ENCODE measurements around the gene SOD2.

SOD2 gene

DNA sequence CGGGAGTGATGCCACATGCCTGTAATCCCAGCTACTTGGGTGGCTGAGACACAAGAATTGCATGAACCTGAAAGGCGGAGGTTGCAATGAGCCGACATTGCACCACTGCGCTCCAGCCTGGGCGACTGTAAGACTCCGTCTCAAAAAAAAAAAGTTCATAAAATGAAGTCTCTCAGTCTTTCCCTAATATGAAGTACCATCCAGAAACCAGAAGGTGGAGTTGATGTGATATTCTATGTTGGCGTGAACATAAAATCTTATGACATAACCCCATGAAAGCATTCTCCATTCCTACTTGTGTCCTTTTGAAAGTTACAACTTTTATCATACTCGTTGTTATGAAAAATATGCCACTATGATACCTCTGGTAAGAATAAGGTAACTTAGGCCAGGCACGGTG is 5.7 kb downstream of the SOD2 start:
- peaks cover 20% of the 10 kb centered on the region for H3K36me3 ChIP-seq (ENCODE audit: control insufficient read depth, insufficient read depth, low read length)
- H3K4me3 ChIP-seq (ENCODE audit: insufficient read depth, low read depth, low read length, poor library complexity, severe bottlenecking), result no peak overlapping the region
- H3K27ac ChIP-seq (ENCODE audit: insufficient read depth, low read length, poor library complexity, severe bottlenecking), result no peak overlapping the region
- H3K4me1 ChIP-seq (ENCODE audit: control insufficient read depth, insufficient read depth, low read length, poor library complexity, severe bottlenecking), result peaks cover 10% of the 10 kb centered on the region
- no peaks in the 10 kb centered on the region for H3K27me3 ChIP-seq (replicated peaks; ENCODE audit: control insufficient read depth, insufficient read depth, low read length, poor library complexity, severe bottlenecking)
- no peak for DNase-seq
- H3K9me3 ChIP-seq (ENCODE audit: control insufficient read depth, low read length), result no peaks in the 10 kb centered on the region

DNA sequence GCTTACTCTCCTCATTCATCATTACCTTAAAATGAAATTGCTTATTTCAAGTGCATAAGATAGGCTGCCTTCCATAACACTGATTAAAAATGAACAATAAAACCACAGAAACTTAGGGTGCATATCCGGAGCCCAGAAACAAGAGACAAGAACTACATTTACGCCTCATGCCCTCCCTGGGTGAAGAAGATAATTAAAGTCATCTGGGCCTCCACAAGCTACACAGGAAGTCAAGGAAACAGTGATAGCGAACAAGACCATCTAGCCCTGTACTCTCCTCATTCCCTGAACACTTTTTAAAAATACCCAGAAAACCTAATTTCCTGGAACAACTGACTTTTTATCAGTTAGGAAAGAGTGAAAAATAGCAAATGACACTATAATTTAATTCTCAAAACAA is 6.3 kb downstream of the SOD2 start:
- no peaks in the 10 kb centered on the region for H3K27me3 ChIP-seq (replicated peaks; ENCODE audit: control insufficient read depth, insufficient read depth, low read length, poor library complexity, severe bottlenecking)
- no peak for DNase-seq
- no peak overlapping the region for H3K27ac ChIP-seq (ENCODE audit: insufficient read depth, low read length, poor library complexity, severe bottlenecking)
- H3K4me3 ChIP-seq (ENCODE audit: insufficient read depth, low read depth, low read length, poor library complexity, severe bottlenecking), result no peak overlapping the region
- no peaks in the 10 kb centered on the region for H3K9me3 ChIP-seq (ENCODE audit: control insufficient read depth, low read length)
- H3K4me1 ChIP-seq (ENCODE audit: control insufficient read depth, insufficient read depth, low read length, poor library complexity, severe bottlenecking), result peaks cover 4% of the 10 kb centered on the region
- H3K36me3 ChIP-seq (ENCODE audit: control insufficient read depth, insufficient read depth, low read length), result peaks cover 27% of the 10 kb centered on the region

DNA sequence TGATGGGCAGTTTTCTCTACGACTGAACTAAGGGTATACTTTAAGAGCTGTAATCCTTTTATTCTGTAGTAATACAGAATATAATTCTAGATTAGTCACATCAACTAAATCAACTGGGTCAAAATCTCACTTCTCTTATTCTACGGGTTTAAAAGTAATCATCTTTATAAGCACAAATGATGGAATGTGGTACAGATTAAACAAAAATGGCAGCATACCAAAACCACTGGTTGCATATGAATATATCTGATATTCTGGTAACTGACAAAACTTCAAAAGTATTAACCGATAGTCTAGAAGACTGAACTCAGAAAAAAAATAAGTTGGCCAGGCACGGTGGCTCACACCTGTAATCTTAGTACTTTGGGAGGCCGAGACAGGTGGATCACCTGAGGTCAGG is 7.0 kb downstream of the SOD2 start:
- Histone ChIP-seq H3K27me3 (replicated peaks; ENCODE audit: control insufficient read depth, insufficient read depth, low read length, poor library complexity, severe bottlenecking) (no peaks in the 10 kb centered on the region), H3K4me3 (ENCODE audit: insufficient read depth, low read depth, low read length, poor library complexity, severe bottlenecking) (no peak overlapping the region), H3K36me3 (ENCODE audit: control insufficient read depth, insufficient read depth, low read length) (peaks cover 31% of the 10 kb centered on the region), H3K4me1 (ENCODE audit: control insufficient read depth, insufficient read depth, low read length, poor library complexity, severe bottlenecking) (no peaks in the 10 kb centered on the region), H3K9me3 (ENCODE audit: control insufficient read depth, low read length) (no peaks in the 10 kb centered on the region), H3K27ac (ENCODE audit: insufficient read depth, low read length, poor library complexity, severe bottlenecking) (no peak overlapping the region)
- no peak for DNase-seq

DNA sequence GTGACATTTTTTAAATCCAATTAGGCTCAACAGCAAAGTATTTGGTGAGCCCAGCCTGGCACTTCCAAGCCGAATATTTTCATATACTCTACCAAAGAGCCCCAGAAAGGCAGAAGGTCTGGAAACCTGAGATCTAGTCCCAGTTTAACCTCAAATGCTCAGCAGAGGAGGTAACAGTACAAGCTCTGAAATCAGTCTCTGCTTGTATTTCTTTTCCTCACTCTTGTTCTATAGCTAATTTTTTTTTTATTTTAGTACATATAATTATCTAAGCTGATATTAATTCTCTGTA is 9.1 kb downstream of the SOD2 start:
- Histone ChIP-seq H3K9me3 (ENCODE audit: control insufficient read depth, low read length) (no peaks in the 10 kb centered on the region), H3K27ac (ENCODE audit: insufficient read depth, low read length, poor library complexity, severe bottlenecking) (no peak overlapping the region), H3K36me3 (ENCODE audit: control insufficient read depth, insufficient read depth, low read length) (peaks cover 27% of the 10 kb centered on the region), H3K27me3 (replicated peaks; ENCODE audit: control insufficient read depth, insufficient read depth, low read length, poor library complexity, severe bottlenecking) (no peaks in the 10 kb centered on the region), H3K4me3 (ENCODE audit: insufficient read depth, low read depth, low read length, poor library complexity, severe bottlenecking) (no peak overlapping the region), H3K4me1 (ENCODE audit: control insufficient read depth, insufficient read depth, low read length, poor library complexity, severe bottlenecking) (no peaks in the 10 kb centered on the region)
- DNase-seq, result no peak

DNA sequence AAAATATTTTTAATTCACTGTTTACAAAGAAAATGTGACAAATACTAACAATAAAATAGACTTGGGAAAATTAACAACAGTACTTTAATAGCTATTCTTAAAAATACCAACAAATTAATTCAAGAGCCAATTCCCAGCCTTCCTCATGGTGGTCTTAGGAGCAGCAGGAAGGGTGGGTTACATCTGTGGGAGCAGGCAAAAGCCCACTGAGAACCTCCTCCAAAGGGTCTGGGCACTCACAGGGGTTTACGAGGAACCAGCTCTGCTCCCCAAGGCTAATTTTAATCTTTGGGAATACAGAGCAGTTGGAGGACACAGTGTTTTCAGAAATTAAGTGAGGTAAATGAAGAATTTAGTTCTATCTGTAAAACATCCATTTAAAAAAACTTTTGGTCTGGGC is 10.2 kb downstream of the SOD2 start:
- no peak overlapping the region for H3K4me3 ChIP-seq (ENCODE audit: insufficient read depth, low read depth, low read length, poor library complexity, severe bottlenecking)
- no peaks in the 10 kb centered on the region for H3K4me1 ChIP-seq (ENCODE audit: control insufficient read depth, insufficient read depth, low read length, poor library complexity, severe bottlenecking)
- peaks cover 31% of the 10 kb centered on the region for H3K36me3 ChIP-seq (ENCODE audit: control insufficient read depth, insufficient read depth, low read length)
- no peak for DNase-seq
- no peaks in the 10 kb centered on the region for H3K27me3 ChIP-seq (replicated peaks; ENCODE audit: control insufficient read depth, insufficient read depth, low read length, poor library complexity, severe bottlenecking)
- H3K27ac ChIP-seq (ENCODE audit: insufficient read depth, low read length, poor library complexity, severe bottlenecking), result no peak overlapping the region
- H3K9me3 ChIP-seq (ENCODE audit: control insufficient read depth, low read length), result no peaks in the 10 kb centered on the region

DNA sequence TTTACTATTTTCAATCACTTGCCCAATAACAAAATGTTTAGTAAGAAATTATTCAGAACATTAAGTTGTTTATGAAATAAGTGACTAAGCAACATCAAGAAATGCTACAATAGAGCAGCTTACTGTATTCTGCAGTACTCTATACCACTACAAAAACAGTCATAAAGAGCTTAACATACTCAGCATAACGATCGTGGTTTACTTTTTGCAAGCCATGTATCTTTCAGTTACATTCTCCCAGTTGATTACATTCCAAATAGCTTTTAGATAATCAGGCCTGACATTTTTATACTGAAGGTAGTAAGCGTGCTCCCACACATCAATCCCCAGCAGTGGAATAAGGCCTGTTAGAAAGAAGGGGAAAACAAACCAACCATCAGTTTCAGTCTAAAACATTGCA is 10.7 kb downstream of the SOD2 start:
- Histone ChIP-seq H3K27me3 (replicated peaks; ENCODE audit: control insufficient read depth, insufficient read depth, low read length, poor library complexity, severe bottlenecking) (no peaks in the 10 kb centered on the region), H3K4me3 (ENCODE audit: insufficient read depth, low read depth, low read length, poor library complexity, severe bottlenecking) (no peak overlapping the region), H3K4me1 (ENCODE audit: control insufficient read depth, insufficient read depth, low read length, poor library complexity, severe bottlenecking) (no peaks in the 10 kb centered on the region), H3K36me3 (ENCODE audit: control insufficient read depth, insufficient read depth, low read length) (peaks cover 33% of the 10 kb centered on the region), H3K27ac (ENCODE audit: insufficient read depth, low read length, poor library complexity, severe bottlenecking) (no peak overlapping the region), H3K9me3 (ENCODE audit: control insufficient read depth, low read length) (no peaks in the 10 kb centered on the region)
- no peak for DNase-seq

DNA sequence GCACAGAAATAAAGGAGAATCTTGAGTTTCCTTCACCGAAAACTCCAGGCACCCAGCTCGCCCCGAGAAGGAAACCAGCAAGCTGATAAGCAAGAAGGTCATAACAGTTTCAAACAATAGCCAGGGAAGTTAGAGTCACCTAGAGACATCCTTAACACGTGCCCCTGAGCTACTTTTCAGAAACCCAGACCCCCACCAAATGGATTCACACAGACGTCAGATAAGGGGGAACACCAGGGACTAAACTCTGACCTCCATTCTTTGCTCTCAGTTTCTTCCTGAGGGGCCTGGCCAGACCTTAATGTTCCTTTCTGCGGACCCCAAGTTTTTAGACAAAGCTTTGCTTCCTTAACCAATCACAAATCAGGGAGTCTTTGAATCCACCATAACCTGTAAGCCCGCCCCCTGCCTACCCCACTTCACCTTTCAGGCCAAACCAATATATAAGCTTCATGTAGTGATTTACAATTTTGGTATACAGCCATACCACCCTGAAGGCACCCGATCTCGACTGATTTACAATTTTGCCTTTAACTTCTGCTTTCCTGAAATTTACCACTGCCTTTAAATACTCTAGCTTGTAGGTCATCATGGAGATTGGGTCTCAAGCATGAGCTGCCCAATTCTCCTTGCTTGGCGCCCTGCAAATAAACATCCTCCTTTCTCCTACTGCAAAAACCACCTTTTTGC is 11.7 kb downstream of the SOD2 start:
- H3K4me3 ChIP-seq (ENCODE audit: insufficient read depth, low read depth, low read length, poor library complexity, severe bottlenecking), result no peak overlapping the region
- H3K27ac ChIP-seq (ENCODE audit: insufficient read depth, low read length, poor library complexity, severe bottlenecking), result no peak overlapping the region
- peaks cover 33% of the 10 kb centered on the region for H3K36me3 ChIP-seq (ENCODE audit: control insufficient read depth, insufficient read depth, low read length)
- no peaks in the 10 kb centered on the region for H3K4me1 ChIP-seq (ENCODE audit: control insufficient read depth, insufficient read depth, low read length, poor library complexity, severe bottlenecking)
- no peaks in the 10 kb centered on the region for H3K9me3 ChIP-seq (ENCODE audit: control insufficient read depth, low read length)
- H3K27me3 ChIP-seq (replicated peaks; ENCODE audit: control insufficient read depth, insufficient read depth, low read length, poor library complexity, severe bottlenecking), result no peaks in the 10 kb centered on the region
- no peak for DNase-seq

DNA sequence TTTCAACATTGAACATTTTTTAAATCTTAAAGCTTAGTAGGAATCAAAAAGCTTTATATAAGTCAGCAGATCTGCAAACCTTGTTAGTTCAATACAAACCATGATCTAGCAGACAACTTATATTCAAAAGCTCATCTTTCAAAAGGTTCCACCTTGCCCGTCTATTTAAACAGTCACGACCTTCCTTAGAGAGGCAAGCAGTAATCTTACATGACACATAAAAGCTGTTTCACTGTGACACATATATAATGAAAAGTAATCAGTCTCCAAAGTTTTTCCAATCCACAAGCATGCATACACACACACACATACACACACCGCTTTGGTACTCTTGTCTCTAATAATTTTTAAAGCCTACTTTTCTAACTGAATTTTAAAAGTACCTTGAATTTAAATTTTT is 12.9 kb downstream of the SOD2 start:
- H3K27me3 ChIP-seq (replicated peaks; ENCODE audit: control insufficient read depth, insufficient read depth, low read length, poor library complexity, severe bottlenecking), result no peaks in the 10 kb centered on the region
- H3K27ac ChIP-seq (ENCODE audit: insufficient read depth, low read length, poor library complexity, severe bottlenecking), result no peak overlapping the region
- H3K36me3 ChIP-seq (ENCODE audit: control insufficient read depth, insufficient read depth, low read length), result peaks cover 33% of the 10 kb centered on the region
- H3K4me3 ChIP-seq (ENCODE audit: insufficient read depth, low read depth, low read length, poor library complexity, severe bottlenecking), result no peak overlapping the region
- no peak for DNase-seq
- no peaks in the 10 kb centered on the region for H3K4me1 ChIP-seq (ENCODE audit: control insufficient read depth, insufficient read depth, low read length, poor library complexity, severe bottlenecking)
- no peaks in the 10 kb centered on the region for H3K9me3 ChIP-seq (ENCODE audit: control insufficient read depth, low read length)

DNA sequence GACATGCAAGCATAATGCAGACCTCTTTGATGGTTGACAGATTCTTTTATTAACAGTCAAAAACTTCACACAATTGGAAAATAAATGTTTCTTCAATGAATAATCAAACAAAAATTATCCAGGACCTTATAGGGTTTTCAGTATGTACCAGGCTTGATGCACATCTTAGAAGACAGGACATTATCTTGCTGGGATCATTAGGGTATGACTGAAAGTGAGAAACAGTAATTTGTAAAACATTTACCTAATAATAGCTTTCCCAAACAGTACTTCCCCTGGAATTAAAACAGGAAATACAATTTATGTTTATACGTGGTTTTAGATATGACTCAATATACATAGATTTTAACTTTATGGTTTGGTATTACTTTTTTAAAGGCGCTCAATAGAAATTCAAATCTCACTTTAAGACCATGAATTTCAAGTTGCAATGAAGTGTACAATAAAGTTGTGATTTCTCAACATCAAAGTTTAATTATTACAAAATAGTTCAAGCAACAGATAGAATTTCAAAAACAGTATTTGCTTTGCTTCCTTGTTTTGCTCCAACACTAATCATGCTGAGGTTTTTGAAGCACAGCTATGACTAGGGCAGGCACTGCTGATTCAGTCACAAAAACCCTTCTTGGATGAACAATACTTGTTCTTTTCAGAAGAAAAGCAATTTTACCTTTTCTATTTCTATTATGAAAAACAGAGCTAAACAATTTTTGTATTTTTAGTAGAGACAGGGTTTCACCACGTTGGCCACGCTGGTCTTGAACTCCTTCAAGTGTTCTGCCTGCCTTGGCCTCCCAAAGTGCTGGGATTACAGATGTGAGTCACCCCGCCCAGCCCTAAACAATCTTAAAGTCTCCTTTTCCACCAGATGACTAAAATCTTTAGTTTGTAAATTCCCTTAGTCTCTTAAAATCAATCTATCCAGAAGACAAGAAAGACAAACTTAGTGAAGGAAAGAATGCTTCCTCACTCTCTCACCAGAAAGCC is 13.7 kb downstream of the SOD2 start:
- DNase-seq, result no peak

DNA sequence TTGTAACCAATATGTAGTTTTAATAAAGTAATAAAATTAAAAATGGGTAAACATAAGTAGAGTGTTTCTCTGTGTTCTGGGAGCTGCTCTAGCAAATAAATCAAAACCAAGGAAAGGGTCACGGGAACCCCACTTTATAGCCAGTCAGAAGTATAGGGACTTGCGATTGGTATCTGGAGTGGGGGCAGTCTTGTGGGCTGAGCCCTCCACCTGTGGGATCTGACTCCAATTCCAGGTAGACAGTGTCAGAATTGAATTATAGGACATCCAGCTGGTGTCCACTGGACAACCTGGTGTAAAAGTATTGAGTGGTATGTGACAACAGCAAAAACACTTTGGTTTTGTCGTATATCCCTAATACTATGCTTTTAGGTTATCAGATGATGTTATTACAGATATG is 14.5 kb downstream of the SOD2 start:
- Histone ChIP-seq H3K36me3 (ENCODE audit: control insufficient read depth, insufficient read depth, low read length) (peaks cover 22% of the 10 kb centered on the region), H3K27ac (ENCODE audit: insufficient read depth, low read length, poor library complexity, severe bottlenecking) (no peak overlapping the region), H3K4me3 (ENCODE audit: insufficient read depth, low read depth, low read length, poor library complexity, severe bottlenecking) (no peak overlapping the region)

More for the DNA sequence above, 13.7 kb downstream of the SOD2 start:
- Histone ChIP-seq H3K36me3 (ENCODE audit: control insufficient read depth, insufficient read depth, low read length) (peaks cover 27% of the 10 kb centered on the region), H3K27me3 (replicated peaks; ENCODE audit: control insufficient read depth, insufficient read depth, low read length, poor library complexity, severe bottlenecking) (no peaks in the 10 kb centered on the region), H3K9me3 (ENCODE audit: control insufficient read depth, low read length) (no peaks in the 10 kb centered on the region), H3K4me1 (ENCODE audit: control insufficient read depth, insufficient read depth, low read length, poor library complexity, severe bottlenecking) (no peaks in the 10 kb centered on the region), H3K27ac (ENCODE audit: insufficient read depth, low read length, poor library complexity, severe bottlenecking) (no peak overlapping the region), H3K4me3 (ENCODE audit: insufficient read depth, low read depth, low read length, poor library complexity, severe bottlenecking) (no peak overlapping the region)

More for the DNA sequence above, 14.5 kb downstream of the SOD2 start:
- H3K27me3 ChIP-seq (replicated peaks; ENCODE audit: control insufficient read depth, insufficient read depth, low read length, poor library complexity, severe bottlenecking), result no peaks in the 10 kb centered on the region
- H3K4me1 ChIP-seq (ENCODE audit: control insufficient read depth, insufficient read depth, low read length, poor library complexity, severe bottlenecking), result no peaks in the 10 kb centered on the region
- H3K9me3 ChIP-seq (ENCODE audit: control insufficient read depth, low read length), result no peaks in the 10 kb centered on the region
- DNase-seq, result no peak
